Activated naive CD8-positive, alpha-beta T cell treated with anti-CD3 and anti-CD28 coated beads, Interleukin-2, amount 50 U/mL, for 24 hours (primary cell): ENCODE measurements around the gene TNFAIP1.
"Not testable (repeated sequence)": the region's sequence is repeated elsewhere in the genome, so short reads cannot be mapped to it uniquely, and the experiment has no call there.

Experiments
- ATAC-seq: fragments of 150-1000 bp; cut with Tn5 transposase; one replicate; pipeline ENCODE4 v1.10.0; 2021
- DNase-seq: peaks from one replicate; pipeline ENCODE4 v3.0.0; 2021
- H3K27ac Mint-ChIP-seq: one replicate; pipeline ENCODE4 v1.8.0; 2021; ENCODE audit warnings: mild to moderate bottlenecking, mixed read lengths
- H3K27me3 Mint-ChIP-seq: one replicate; pipeline ENCODE4 v1.8.0; 2021; ENCODE audit warnings: mixed read lengths
- H3K36me3 Mint-ChIP-seq: one replicate; pipeline ENCODE4 v1.8.0; 2021; ENCODE audit warnings: low read depth, mixed read lengths
- H3K4me1 Mint-ChIP-seq: one replicate; pipeline ENCODE4 v1.8.0; 2021; ENCODE audit warnings: mixed read lengths
- H3K4me3 Mint-ChIP-seq: one replicate; pipeline ENCODE4 v1.8.0; 2021; ENCODE audit warnings: mild to moderate bottlenecking, moderate library complexity, mixed read lengths
- H3K9me3 Mint-ChIP-seq: one replicate; pipeline ENCODE4 v1.8.0; 2021; ENCODE audit warnings: mixed read lengths

TNFAIP1 gene

DNA sequence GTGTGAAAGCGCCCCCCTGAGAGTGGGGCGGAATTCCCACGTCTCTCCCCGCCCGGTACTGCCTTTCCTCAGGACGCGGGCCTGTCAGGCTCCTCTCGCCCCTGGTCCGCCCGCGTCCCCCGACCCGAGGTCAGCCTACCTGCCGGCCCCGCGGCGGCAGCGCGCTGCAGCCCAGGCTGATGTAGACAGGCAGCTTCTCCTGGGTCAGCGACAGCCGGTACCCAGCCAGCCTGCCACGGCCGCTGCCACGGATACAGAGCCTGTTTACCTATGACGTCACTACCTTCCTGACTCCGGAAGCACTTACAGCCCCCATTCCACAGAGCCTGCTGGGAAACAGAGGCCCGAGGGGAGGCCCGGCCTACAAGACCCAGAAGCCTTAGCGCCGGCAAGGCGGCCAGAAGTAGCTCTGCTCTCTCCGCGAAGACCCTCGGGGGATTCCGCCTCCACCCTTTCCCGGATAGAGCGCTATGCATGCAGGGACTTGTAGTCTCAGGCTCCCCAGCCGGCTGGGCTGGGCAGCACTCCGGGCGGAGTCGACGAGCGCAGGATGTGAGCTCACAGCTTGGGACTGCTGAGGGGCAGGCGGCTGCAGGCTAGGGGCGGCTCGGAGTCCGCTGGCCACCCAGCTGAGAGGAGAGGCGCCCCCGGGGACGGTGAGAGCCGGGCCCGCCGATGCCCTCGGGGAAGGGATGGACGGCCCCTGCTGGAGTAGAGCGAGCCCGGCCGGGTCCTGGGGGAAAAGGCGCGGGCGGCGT lies at the start of gene TNFAIP1, which contains the start of gene IFT20:
TSS of gene TNFAIP1 (plus strand) at position 561 of the 758 bp plus-strand sequence. CDS start 3,761 bp downstream, outside the sequence.
TSS of gene IFT20 (minus strand) at position 272 of the 758 bp plus-strand sequence. CDS start 3,487 bp downstream, outside the sequence.
- ATAC-seq (peak; percentile 99), DNase-seq (peak; percentile 93)
- peak within 1 kb of the TSS; percentile 78 for H3K27ac Mint-ChIP-seq
- peaks cover 7% of the 10 kb centered on the region for H3K36me3 Mint-ChIP-seq
- peak within 1 kb of the TSS; percentile 92 for H3K4me3 Mint-ChIP-seq
- no peaks in the 10 kb centered on the region for H3K27me3 Mint-ChIP-seq
- peaks cover 35% of the 10 kb centered on the region for H3K4me1 Mint-ChIP-seq
- no peaks in the 10 kb centered on the region for H3K9me3 Mint-ChIP-seq

DNA sequence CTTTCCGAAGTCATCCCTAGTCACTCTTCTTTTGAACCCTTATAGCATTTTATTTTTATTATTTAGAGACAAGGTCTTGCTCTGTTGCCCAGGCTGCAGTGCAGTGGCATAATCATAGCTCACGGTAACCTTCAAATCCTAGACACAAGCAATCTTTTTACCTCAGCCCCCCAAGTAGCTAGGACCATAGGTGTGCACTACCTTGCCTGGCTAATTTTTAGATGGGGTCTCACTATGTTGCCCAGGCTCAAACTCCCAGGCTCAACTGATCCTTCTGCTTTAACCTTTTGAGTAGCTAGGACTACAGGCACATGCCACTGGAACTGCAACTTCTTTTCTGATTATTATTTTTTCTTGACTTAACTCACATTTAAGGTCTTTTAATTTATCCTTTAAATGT lies 49.6 kb upstream of the TNFAIP1 start:
- DNase-seq (no peak), ATAC-seq (no peak)
- no peaks in the 10 kb centered on the region for H3K4me1 Mint-ChIP-seq
- H3K27ac Mint-ChIP-seq: no peak overlapping the region
- H3K4me3 Mint-ChIP-seq: no peak overlapping the region
- no peaks in the 10 kb centered on the region for H3K36me3 Mint-ChIP-seq
- H3K27me3 Mint-ChIP-seq: peaks cover 13% of the 10 kb centered on the region
- H3K9me3 Mint-ChIP-seq: no peaks in the 10 kb centered on the region

DNA sequence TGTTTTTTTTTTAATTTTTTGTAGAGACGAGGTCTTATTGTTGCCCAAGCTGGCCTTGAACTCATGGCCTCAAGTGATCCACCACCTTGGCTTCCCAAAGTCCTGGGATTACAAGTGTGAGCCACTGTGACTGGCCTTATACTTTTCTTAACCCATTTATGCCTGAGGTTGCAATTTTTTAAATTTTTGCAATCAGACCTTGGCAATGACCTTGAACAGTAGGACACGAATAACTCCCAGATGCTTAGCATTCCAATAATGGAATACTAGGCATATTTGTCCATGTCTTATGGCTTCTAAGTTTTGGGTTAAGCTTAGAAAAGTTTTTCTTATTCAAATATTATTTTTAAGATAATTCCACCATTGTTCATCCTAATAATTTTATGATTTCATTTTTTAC lies 44.9 kb upstream of the TNFAIP1 start:
- Mint-ChIP-seq H3K27me3 (peaks cover 17% of the 10 kb centered on the region), H3K9me3 (no peaks in the 10 kb centered on the region), H3K36me3 (no peaks in the 10 kb centered on the region), H3K4me1 (peaks cover 3% of the 10 kb centered on the region), H3K27ac (no peak overlapping the region), H3K4me3 (no peak overlapping the region)
- DNase-seq (no peak), ATAC-seq (no peak)

- Mint-ChIP-seq H3K27ac (no peak overlapping the region), H3K4me3 (no peak overlapping the region), H3K9me3 (no peaks in the 10 kb centered on the region), H3K4me1 (peaks cover 15% of the 10 kb centered on the region), H3K36me3 (no peaks in the 10 kb centered on the region), H3K27me3 (peaks cover 17% of the 10 kb centered on the region)
- ATAC-seq (no peak), DNase-seq (no peak)
Observed at GRCh38 chr17:28291780-28292330, 43.7 kb upstream of the TNFAIP1 start.

DNA sequence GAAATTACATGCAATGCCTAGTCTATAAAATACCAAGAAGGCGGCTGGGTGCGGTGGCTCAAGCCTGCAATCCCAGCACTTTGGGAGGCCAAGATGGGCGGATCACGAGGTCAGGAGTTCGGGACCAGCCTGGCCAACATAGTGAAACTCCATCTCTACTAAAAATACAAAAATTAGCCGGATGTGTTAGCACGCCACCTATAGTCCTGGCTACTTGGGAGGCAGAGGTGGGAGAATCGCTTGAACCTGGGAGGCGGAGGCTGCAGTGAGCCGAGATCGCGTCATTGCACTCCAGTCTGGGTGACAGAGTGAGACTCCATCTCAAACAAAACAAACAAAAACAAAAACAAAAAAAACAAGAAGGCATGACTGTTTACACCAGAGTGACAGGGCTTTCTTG lies 42.7 kb upstream of the TNFAIP1 start:
- not testable (repeated sequence) for H3K4me3 Mint-ChIP-seq

GRCh38 chr17:28293994-28294393 lies 41.6 kb upstream of the TNFAIP1 start:
- H3K36me3 Mint-ChIP-seq: no peaks in the 10 kb centered on the region
- H3K27ac Mint-ChIP-seq: no peak overlapping the region
- no peaks in the 10 kb centered on the region for H3K9me3 Mint-ChIP-seq
- H3K4me3 Mint-ChIP-seq: no peak overlapping the region
- H3K4me1 Mint-ChIP-seq: peaks cover 15% of the 10 kb centered on the region
- ATAC-seq (no peak), DNase-seq (no peak)
- peaks cover 19% of the 10 kb centered on the region for H3K27me3 Mint-ChIP-seq

More for the DNA sequence above, 42.7 kb upstream of the TNFAIP1 start:
- not testable (repeated sequence) for DNase-seq, ATAC-seq, H3K9me3 Mint-ChIP-seq, H3K36me3 Mint-ChIP-seq, H3K27ac Mint-ChIP-seq
- peaks cover 17% of the 10 kb centered on the region for H3K27me3 Mint-ChIP-seq
- H3K4me1 Mint-ChIP-seq: peaks cover 15% of the 10 kb centered on the region

GRCh38 chr17:28295677-28296578 lies 39.6 kb upstream of the TNFAIP1 start:
- H3K4me1 Mint-ChIP-seq: peaks cover 15% of the 10 kb centered on the region
- DNase-seq (no peak), ATAC-seq (peak; percentile 95)
- peak overlapping the region; percentile 82 for H3K27ac Mint-ChIP-seq
- H3K27me3 Mint-ChIP-seq: peaks cover 20% of the 10 kb centered on the region
- H3K36me3 Mint-ChIP-seq: no peaks in the 10 kb centered on the region
- H3K4me3 Mint-ChIP-seq: peak overlapping the region; percentile 37
- H3K9me3 Mint-ChIP-seq: no peaks in the 10 kb centered on the region

DNA sequence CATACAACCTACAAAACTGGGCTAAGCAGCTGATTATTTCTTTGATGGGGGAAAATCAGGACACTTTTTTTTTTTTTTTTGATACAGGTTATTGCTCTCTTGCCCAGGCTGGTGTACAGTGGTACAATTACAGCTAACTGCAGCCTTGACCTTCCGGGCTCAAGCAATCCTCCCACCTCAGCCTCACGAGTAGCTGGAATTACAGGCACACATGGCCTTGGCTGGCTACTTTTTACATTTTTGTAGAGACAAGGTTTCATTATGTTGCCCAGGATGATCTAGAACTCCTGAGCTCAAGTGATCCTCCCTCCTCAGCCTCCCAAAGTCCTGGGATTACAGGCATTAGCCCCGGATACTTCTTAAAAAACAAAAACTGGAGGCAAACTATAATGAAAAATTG lies 37.1 kb upstream of the TNFAIP1 start:
- ATAC-seq (no peak), DNase-seq (no peak)
- H3K27ac Mint-ChIP-seq: no peak overlapping the region
- no peaks in the 10 kb centered on the region for H3K36me3 Mint-ChIP-seq
- peaks cover 9% of the 10 kb centered on the region for H3K27me3 Mint-ChIP-seq
- H3K4me3 Mint-ChIP-seq: no peak overlapping the region
- H3K4me1 Mint-ChIP-seq: peaks cover 15% of the 10 kb centered on the region
- no peaks in the 10 kb centered on the region for H3K9me3 Mint-ChIP-seq

DNA sequence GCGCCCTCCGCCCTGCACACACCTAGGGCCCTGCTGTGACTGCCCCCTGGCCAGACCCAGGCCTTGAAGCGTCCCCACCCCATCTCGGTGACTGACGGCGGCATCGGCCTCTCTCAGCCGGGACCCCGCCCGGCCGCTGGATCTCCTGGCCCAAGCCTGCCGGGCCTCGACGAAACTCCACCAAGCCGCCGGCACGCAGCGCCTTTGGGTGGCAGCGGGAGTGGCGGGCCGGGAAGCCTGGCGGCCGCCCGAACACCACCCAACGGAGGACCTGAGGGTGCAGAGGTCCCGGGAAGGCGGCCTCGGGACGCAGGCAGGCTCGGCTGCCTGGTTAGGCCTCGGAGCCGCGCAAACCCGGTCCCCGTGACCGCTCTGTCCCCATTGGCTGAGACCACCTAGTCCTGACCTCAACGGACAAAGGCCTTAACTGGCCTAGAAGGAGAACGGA lies 28.6 kb upstream of the TNFAIP1 start:
- H3K9me3 Mint-ChIP-seq: no peaks in the 10 kb centered on the region
- DNase-seq (no peak), ATAC-seq (no peak)
- H3K4me1 Mint-ChIP-seq: no peaks in the 10 kb centered on the region
- no peaks in the 10 kb centered on the region for H3K36me3 Mint-ChIP-seq
- no peak overlapping the region for H3K27ac Mint-ChIP-seq
- no peak overlapping the region for H3K4me3 Mint-ChIP-seq
- peaks cover 27% of the 10 kb centered on the region for H3K27me3 Mint-ChIP-seq

- Mint-ChIP-seq H3K4me3 (no peak overlapping the region), H3K9me3 (no peaks in the 10 kb centered on the region), H3K36me3 (no peaks in the 10 kb centered on the region), H3K27me3 (peaks cover 3% of the 10 kb centered on the region), H3K4me1 (peaks cover 11% of the 10 kb centered on the region), H3K27ac (no peak overlapping the region)
- ATAC-seq (no peak), DNase-seq (no peak)
Observed at GRCh38 chr17:28313841-28314240, 21.7 kb upstream of the TNFAIP1 start.

GRCh38 chr17:28315846-28316705 lies 19.5 kb upstream of the TNFAIP1 start:
- Mint-ChIP-seq H3K9me3 (no peaks in the 10 kb centered on the region), H3K4me3 (no peak overlapping the region), H3K27me3 (peaks cover 3% of the 10 kb centered on the region), H3K27ac (no peak overlapping the region), H3K36me3 (peaks cover 12% of the 10 kb centered on the region), H3K4me1 (peaks cover 27% of the 10 kb centered on the region)
- ATAC-seq: no peak
- DNase-seq: no peak

DNA sequence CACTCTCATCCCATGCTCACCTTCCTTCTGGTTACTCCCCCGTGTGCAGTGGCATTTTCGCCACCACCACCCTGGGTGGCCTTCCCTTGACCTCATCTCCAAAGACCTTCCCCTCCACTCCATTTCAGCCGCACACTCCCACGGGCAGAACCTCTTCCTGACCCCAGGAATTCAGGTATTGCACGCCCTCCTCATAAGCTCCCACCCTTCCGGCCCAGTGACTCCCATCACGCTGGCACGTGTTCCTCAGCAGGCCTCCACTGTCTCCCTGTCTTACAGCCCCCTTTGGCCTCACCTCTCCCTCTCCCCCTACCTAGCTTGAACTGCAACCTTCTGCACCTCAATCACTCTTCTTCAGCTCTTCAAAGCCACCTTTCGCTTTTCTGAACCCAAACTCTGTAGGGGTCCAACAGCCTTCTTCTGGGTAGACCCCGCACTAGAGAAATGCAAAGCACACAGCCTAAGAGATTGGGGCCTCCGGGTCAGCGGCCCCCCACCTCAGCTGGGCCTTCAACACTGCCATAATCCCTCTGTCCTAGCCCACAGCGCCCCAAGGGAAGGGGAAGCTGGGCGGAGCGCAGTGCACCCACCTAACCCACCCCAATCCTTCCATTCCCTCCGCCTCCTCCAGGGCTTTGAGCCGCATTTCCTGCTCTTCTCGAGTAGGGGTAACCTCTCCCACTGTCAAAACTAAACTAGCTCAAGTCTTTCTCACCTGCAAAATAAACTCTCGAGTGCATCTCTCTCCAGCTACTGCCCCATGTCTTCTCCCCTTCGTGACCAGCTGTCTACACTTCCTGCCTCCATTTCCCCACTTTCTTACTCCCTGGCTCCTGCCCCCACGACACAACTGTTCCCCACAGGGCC lies 18.2 kb upstream of the TNFAIP1 start:
- no peak for ATAC-seq
- H3K27me3 Mint-ChIP-seq: peaks cover 3% of the 10 kb centered on the region
- H3K27ac Mint-ChIP-seq: peak overlapping the region; percentile 89
- peaks cover 32% of the 10 kb centered on the region for H3K4me1 Mint-ChIP-seq
- H3K9me3 Mint-ChIP-seq: no peaks in the 10 kb centered on the region
- H3K4me3 Mint-ChIP-seq: peak overlapping the region; percentile 93
- H3K36me3 Mint-ChIP-seq: peaks cover 14% of the 10 kb centered on the region
- DNase-seq: no peak
